ENCODE results near the gene ACOT13. TPM values are rescaled to one million over a fixed set of nuclear protein-coding genes. Genes with fewer than 3 reads are reported as not detected.
"Not testable (repeated sequence)": the region's sequence is repeated elsewhere in the genome, so short reads cannot be mapped to it uniquely, and the experiment has no call there.

Gene ACOT13
- total RNA-seq, 1 donor from 2014 or later = 18.7 TPM

- Mint-ChIP-seq H3K4me1 (no peaks in the 10 kb centered on the region), H3K9me3 (no peaks in the 10 kb centered on the region), H3K27me3 (ENCODE audit: low read depth) (no peaks in the 10 kb centered on the region), H3K27ac (no peak overlapping the region), H3K4me3 (no peak overlapping the region), H3K36me3 (peaks cover 24% of the 10 kb centered on the region)
- DNase-seq (ENCODE audit: low spot score in 2 of 2, unreplicated experiment in 2 of 2) = no peak
- no peak for TF ChIP-seq CTCF (IDR thresholded peaks at IDR 0.05; ENCODE audit: unreplicated experiment)
Observed at GRCh38 chr6:24655215-24655614, 11.7 kb upstream of the ACOT13 start.

- DNase-seq (ENCODE audit: low spot score in 2 of 2, unreplicated experiment in 2 of 2) = no peak
- Mint-ChIP-seq H3K27me3 (ENCODE audit: low read depth) (no peaks in the 10 kb centered on the region), H3K27ac (no peak overlapping the region), H3K4me1 (no peaks in the 10 kb centered on the region), H3K9me3 (no peaks in the 10 kb centered on the region), H3K4me3 (no peak overlapping the region), H3K36me3 (peaks cover 25% of the 10 kb centered on the region)
- TF ChIP-seq CTCF (IDR thresholded peaks at IDR 0.05; ENCODE audit: unreplicated experiment) = no peak
Observed at GRCh38 chr6:24658573-24659560, 8.0 kb upstream of the ACOT13 start.

GRCh38 chr6:24659561-24659960 is 7.3 kb upstream of the ACOT13 start:
- H3K27ac Mint-ChIP-seq = no peak overlapping the region
- TF ChIP-seq CTCF (IDR thresholded peaks at IDR 0.05; ENCODE audit: unreplicated experiment) = no peak
- H3K4me3 Mint-ChIP-seq = no peak overlapping the region
- peaks cover 2% of the 10 kb centered on the region for H3K4me1 Mint-ChIP-seq
- H3K27me3 Mint-ChIP-seq (ENCODE audit: low read depth) = no peaks in the 10 kb centered on the region
- peaks cover 25% of the 10 kb centered on the region for H3K36me3 Mint-ChIP-seq
- no peak for DNase-seq (ENCODE audit: low spot score in 2 of 2, unreplicated experiment in 2 of 2)
- no peaks in the 10 kb centered on the region for H3K9me3 Mint-ChIP-seq

GRCh38 chr6:24660105-24660504 is 6.8 kb upstream of the ACOT13 start:
- TF ChIP-seq CTCF (IDR thresholded peaks at IDR 0.05; ENCODE audit: unreplicated experiment) = no peak
- no peak for DNase-seq (ENCODE audit: low spot score in 2 of 2, unreplicated experiment in 2 of 2)
- H3K36me3 Mint-ChIP-seq = peaks cover 28% of the 10 kb centered on the region
- H3K4me1 Mint-ChIP-seq = peaks cover 7% of the 10 kb centered on the region
- H3K9me3 Mint-ChIP-seq = no peaks in the 10 kb centered on the region
- H3K4me3 Mint-ChIP-seq = no peak overlapping the region
- H3K27ac Mint-ChIP-seq = no peak overlapping the region
- no peaks in the 10 kb centered on the region for H3K27me3 Mint-ChIP-seq (ENCODE audit: low read depth)

GRCh38 chr6:24661759-24662158 is 5.1 kb upstream of the ACOT13 start:
- not testable (repeated sequence) for H3K9me3 Mint-ChIP-seq; DNase-seq (ENCODE audit: low spot score in 2 of 2, unreplicated experiment in 2 of 2); H3K27me3 Mint-ChIP-seq (ENCODE audit: low read depth); H3K4me3 Mint-ChIP-seq; H3K27ac Mint-ChIP-seq
- H3K36me3 Mint-ChIP-seq = peaks cover 24% of the 10 kb centered on the region
- H3K4me1 Mint-ChIP-seq = peaks cover 17% of the 10 kb centered on the region

GRCh38 chr6:24662236-24662635 is 4.6 kb upstream of the ACOT13 start:
- Mint-ChIP-seq H3K9me3 (no peaks in the 10 kb centered on the region), H3K4me1 (peaks cover 20% of the 10 kb centered on the region), H3K36me3 (peaks cover 23% of the 10 kb centered on the region), H3K4me3 (no peak overlapping the region), H3K27ac (no peak overlapping the region), H3K27me3 (ENCODE audit: low read depth) (no peaks in the 10 kb centered on the region)
- DNase-seq (ENCODE audit: low spot score in 2 of 2, unreplicated experiment in 2 of 2) = no peak
- no peak for TF ChIP-seq CTCF (IDR thresholded peaks at IDR 0.05; ENCODE audit: unreplicated experiment)
